ENCODE data around the gene PCDH12. TPM values are rescaled to one million over a fixed set of nuclear protein-coding genes. Genes with fewer than 3 reads are reported as not detected.

Gene PCDH12
- total RNA-seq, 1 experiment from 2014 or later: 0.02 TPM

- ATAC-seq: no peak
- ChIA-PET CTCF (no interaction called here), RAD21 (ENCODE audit: low non-redundant PET in 1 of 2, low total read pairs in 2 of 2, uncharacterized antibody in 2 of 2, unreplicated experiment in 2 of 2) (no interaction called here), POLR2A (no interaction called here)
- peaks cover 6 to 16% of the 10 kb centered on the region in 2 experiments for H3K4me1 ChIP-seq (ENCODE audit: control insufficient read depth in 1 of 2, insufficient read depth in 2 of 2, low read length in 2 of 2)
- intact Hi-C loops (cut with micrococcal nuclease): no loop called here
- no peaks in the 10 kb centered on the region for H4K20me1 ChIP-seq (ENCODE audit: insufficient read depth)
- DNase-seq (ENCODE audit: low read depth, low spot score): no peak
- no peaks in the 10 kb centered on the region for H3K36me3 ChIP-seq (ENCODE audit: control insufficient read depth in 1 of 2, insufficient read depth in 2 of 2, low read length in 2 of 2)
- peaks cover 22% of the 10 kb centered on the region for H3K79me2 ChIP-seq (ENCODE audit: insufficient read depth, low read length)
- no peak overlapping the region for H3K9ac ChIP-seq (ENCODE audit: low read length)
- no peaks in the 10 kb centered on the region for H3K9me3 ChIP-seq (ENCODE audit: control insufficient read depth in 1 of 2, insufficient read depth in 1 of 2, low read depth in 1 of 2, low read length in 2 of 2)
- H3K4me2 ChIP-seq (ENCODE audit: low read length): no peak overlapping the region
- no peak overlapping the region for H3K4me3 ChIP-seq (replicated peaks in 1 of 2; ENCODE audit: low read depth in 1 of 2, low read length in 2 of 2)
- no peaks in the 10 kb centered on the region for H3K27me3 ChIP-seq (ENCODE audit: insufficient read depth, low read length)
- no peak overlapping the region for H3K27ac ChIP-seq (ENCODE audit: low read depth, low read length)
- no peak for TF ChIP-seq POLR2AphosphoS5 (IDR thresholded peaks at IDR 0.05; ENCODE audit: low read depth, low read length)
- no peak for TF ChIP-seq SP1 (IDR thresholded peaks at IDR 0.05; ENCODE audit: low read depth)
- no peak for TF ChIP-seq CTCF (IDR thresholded peaks at IDR 0.05 in 2 of 3, conservative IDR thresholded peaks at IDR 0.05 in 1 of 3; ENCODE audit: borderline replicate concordance in 1 of 3, insufficient read depth in 1 of 3, low read depth in 2 of 3, low read length in 2 of 3)
- no peaks in the 10 kb centered on the region for H3K9me2 ChIP-seq (ENCODE audit: insufficient read depth)
- no peak overlapping the region for H2AFZ ChIP-seq (ENCODE audit: low read depth, low read length, poor library complexity, severe bottlenecking)
- no TSS peak for BruUV-seq (replicated peaks)
Measured at GRCh38 chr5:141966275-141966962, 8.4 kb upstream of the PCDH12 start.

- no peaks in the 10 kb centered on the region for H4K20me1 ChIP-seq (ENCODE audit: insufficient read depth)
- ChIA-PET RAD21 (ENCODE audit: low non-redundant PET in 1 of 2, low total read pairs in 2 of 2, uncharacterized antibody in 2 of 2, unreplicated experiment in 2 of 2) (no interaction called here), POLR2A (no interaction called here), CTCF (no interaction called here)
- H3K9me2 ChIP-seq (ENCODE audit: insufficient read depth): no peaks in the 10 kb centered on the region
- H3K4me1 ChIP-seq (ENCODE audit: control insufficient read depth in 1 of 2, insufficient read depth in 2 of 2, low read length in 2 of 2): peaks cover 0 to 17% of the 10 kb centered on the region in 2 experiments; a peak in 3 of 4 replicates
- no peaks in the 10 kb centered on the region for H3K9me3 ChIP-seq (ENCODE audit: control insufficient read depth in 1 of 2, insufficient read depth in 1 of 2, low read depth in 1 of 2, low read length in 2 of 2)
- H3K27me3 ChIP-seq (ENCODE audit: insufficient read depth, low read length): no peaks in the 10 kb centered on the region
- no peaks in the 10 kb centered on the region for H3K36me3 ChIP-seq (ENCODE audit: control insufficient read depth in 1 of 2, insufficient read depth in 2 of 2, low read length in 2 of 2)
- BruUV-seq (replicated peaks): no TSS peak
- DNase-seq (ENCODE audit: low read depth, low spot score) (no peak), ATAC-seq (no peak)
- no peak overlapping the region for H3K4me3 ChIP-seq (replicated peaks in 1 of 2; ENCODE audit: low read depth in 1 of 2, low read length in 2 of 2)
- intact Hi-C loops (cut with micrococcal nuclease): no loop called here
- H3K27ac ChIP-seq (ENCODE audit: low read depth, low read length): no peak overlapping the region
- no peak overlapping the region for H3K9ac ChIP-seq (ENCODE audit: low read length)
- H2AFZ ChIP-seq (ENCODE audit: low read depth, low read length, poor library complexity, severe bottlenecking): no peak overlapping the region
- H3K79me2 ChIP-seq (ENCODE audit: insufficient read depth, low read length): peaks cover 10% of the 10 kb centered on the region
- no peak overlapping the region for H3K4me2 ChIP-seq (ENCODE audit: low read length)
- TF ChIP-seq POLR2A (IDR thresholded peaks at IDR 0.05; ENCODE audit: borderline replicate concordance, extremely low read depth, insufficient read depth, insufficient read length): no peak
- no peak for TF ChIP-seq FOSL1 (IDR thresholded peaks at IDR 0.05; ENCODE audit: low read depth)
- TF ChIP-seq CTCF (IDR thresholded peaks at IDR 0.05 in 2 of 3, conservative IDR thresholded peaks at IDR 0.05 in 1 of 3; ENCODE audit: borderline replicate concordance in 1 of 3, insufficient read depth in 1 of 3, low read depth in 2 of 3, low read length in 2 of 3): no peak
- no peak for TF ChIP-seq RAD21 (IDR thresholded peaks at IDR 0.05; ENCODE audit: low read depth)
- TF ChIP-seq, protein P1, sequence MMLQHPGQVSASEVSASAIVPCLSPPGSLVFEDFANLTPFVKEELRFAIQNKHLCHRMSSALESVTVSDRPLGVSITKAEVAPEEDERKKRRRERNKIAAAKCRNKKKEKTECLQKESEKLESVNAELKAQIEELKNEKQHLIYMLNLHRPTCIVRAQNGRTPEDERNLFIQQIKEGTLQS (IDR thresholded peaks at IDR 0.05): no peak
- TF ChIP-seq, protein P2, sequence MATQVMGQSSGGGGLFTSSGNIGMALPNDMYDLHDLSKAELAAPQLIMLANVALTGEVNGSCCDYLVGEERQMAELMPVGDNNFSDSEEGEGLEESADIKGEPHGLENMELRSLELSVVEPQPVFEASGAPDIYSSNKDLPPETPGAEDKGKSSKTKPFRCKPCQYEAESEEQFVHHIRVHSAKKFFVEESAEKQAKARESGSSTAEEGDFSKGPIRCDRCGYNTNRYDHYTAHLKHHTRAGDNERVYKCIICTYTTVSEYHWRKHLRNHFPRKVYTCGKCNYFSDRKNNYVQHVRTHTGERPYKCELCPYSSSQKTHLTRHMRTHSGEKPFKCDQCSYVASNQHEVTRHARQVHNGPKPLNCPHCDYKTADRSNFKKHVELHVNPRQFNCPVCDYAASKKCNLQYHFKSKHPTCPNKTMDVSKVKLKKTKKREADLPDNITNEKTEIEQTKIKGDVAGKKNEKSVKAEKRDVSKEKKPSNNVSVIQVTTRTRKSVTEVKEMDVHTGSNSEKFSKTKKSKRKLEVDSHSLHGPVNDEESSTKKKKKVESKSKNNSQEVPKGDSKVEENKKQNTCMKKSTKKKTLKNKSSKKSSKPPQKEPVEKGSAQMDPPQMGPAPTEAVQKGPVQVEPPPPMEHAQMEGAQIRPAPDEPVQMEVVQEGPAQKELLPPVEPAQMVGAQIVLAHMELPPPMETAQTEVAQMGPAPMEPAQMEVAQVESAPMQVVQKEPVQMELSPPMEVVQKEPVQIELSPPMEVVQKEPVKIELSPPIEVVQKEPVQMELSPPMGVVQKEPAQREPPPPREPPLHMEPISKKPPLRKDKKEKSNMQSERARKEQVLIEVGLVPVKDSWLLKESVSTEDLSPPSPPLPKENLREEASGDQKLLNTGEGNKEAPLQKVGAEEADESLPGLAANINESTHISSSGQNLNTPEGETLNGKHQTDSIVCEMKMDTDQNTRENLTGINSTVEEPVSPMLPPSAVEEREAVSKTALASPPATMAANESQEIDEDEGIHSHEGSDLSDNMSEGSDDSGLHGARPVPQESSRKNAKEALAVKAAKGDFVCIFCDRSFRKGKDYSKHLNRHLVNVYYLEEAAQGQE (IDR thresholded peaks at IDR 0.05; ENCODE audit: low read depth): no peak
- no peak for TF ChIP-seq SRF (IDR thresholded peaks at IDR 0.05; ENCODE audit: low read depth)
- TF ChIP-seq ELF1 (IDR thresholded peaks at IDR 0.05; ENCODE audit: borderline replicate concordance, low read depth): no peak
- no peak for TF ChIP-seq YY1 (IDR thresholded peaks at IDR 0.05; ENCODE audit: extremely low read depth, insufficient replicate concordance, low read depth, low read length)
Measured at GRCh38 chr5:141965071-141965470, 7.1 kb upstream of the PCDH12 start.

Data from HCT116 (cell line).